ENCODE data around the gene UBAC2. TPM values are rescaled to one million over a fixed set of nuclear protein-coding genes. Genes with fewer than 3 reads are reported as not detected.

Gene UBAC2
- total RNA-seq, 4 donors from 2014 or later, result 54.4 to 65.9 (median 59.5) TPM

DNA sequence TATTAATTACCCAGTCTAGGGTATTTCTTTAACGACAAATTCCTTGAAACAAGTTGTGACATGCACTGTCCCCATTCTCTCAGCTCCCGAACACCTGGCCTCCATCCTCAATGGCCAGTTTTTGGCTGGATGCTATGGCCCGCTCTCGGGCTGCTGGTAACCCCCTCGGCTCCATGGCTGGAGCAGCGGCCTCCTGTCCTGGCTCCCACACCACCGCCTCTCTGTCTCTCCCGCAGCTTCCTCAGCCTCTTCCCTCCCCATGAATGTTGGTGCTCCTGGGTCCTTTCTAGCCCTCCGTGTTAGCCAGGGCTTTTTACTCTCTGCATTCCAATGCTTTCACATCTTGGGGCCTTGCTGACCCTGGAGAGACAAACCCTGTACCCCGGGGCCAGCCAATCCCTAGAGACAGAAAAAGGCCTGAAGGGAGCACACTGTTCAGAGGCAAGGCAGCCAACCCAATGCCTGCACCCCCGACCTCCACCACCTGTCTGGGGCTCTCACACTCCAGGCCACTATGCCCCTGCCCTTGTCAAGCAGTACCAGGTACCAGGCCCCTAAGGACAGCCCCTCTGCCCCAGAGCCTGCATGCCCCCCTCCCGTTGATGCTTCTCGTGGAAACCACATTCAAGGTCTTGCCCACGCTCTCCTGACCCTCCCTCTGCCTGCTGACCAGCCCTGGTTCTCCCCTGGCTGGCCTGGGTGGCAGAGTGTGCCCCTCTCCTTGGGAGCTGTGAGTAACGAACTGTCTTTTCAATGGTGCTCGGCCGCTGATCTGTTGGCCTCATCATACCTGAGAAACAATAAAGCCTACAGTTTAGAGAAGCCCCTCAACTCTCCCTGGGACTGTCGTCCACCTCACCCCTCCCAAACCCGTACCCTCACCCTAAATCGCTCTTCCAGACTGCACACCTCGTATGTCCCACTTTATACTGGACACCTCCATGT lies 193.4 kb downstream of the UBAC2 start:
- no peak for DNase-seq
- TF ChIP-seq, protein P1, sequence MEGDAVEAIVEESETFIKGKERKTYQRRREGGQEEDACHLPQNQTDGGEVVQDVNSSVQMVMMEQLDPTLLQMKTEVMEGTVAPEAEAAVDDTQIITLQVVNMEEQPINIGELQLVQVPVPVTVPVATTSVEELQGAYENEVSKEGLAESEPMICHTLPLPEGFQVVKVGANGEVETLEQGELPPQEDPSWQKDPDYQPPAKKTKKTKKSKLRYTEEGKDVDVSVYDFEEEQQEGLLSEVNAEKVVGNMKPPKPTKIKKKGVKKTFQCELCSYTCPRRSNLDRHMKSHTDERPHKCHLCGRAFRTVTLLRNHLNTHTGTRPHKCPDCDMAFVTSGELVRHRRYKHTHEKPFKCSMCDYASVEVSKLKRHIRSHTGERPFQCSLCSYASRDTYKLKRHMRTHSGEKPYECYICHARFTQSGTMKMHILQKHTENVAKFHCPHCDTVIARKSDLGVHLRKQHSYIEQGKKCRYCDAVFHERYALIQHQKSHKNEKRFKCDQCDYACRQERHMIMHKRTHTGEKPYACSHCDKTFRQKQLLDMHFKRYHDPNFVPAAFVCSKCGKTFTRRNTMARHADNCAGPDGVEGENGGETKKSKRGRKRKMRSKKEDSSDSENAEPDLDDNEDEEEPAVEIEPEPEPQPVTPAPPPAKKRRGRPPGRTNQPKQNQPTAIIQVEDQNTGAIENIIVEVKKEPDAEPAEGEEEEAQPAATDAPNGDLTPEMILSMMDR (IDR thresholded peaks at IDR 0.05), result no peak

DNA sequence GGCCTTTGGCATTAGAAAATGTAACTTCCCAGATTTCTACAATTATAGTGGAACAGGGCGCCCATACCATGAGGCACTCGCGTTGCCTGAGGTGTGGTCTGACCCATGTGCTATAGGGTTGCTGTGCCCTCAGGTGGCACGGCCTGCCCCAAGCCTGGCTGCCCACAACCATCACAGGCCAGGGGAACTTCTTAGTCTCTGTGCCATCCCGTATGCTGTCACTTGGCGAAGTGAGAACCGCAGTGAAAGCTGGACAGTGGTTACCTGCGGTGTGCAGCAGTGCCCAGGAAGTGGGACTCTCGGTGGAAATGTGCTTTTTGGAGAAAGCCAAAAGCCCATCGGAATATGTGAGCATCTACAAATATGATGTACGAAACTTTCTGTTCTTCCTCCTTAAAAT lies 194.8 kb downstream of the UBAC2 start:
- H3K36me3 ChIP-seq, result no peaks in the 10 kb centered on the region
- no peak overlapping the region for H3K27ac ChIP-seq
- TF ChIP-seq, protein P1 (IDR thresholded peaks at IDR 0.05), result no peak
- TF ChIP-seq POLR2A (IDR thresholded peaks at IDR 0.05), result no peak
- intact Hi-C loops (cut with DNase I; ENCODE audit: low total_unique reads), result no loop called here
- no peak for DNase-seq
- H3K4me3 ChIP-seq, result no peak overlapping the region
- H3K9me3 ChIP-seq, result no peaks in the 10 kb centered on the region
- no peaks in the 10 kb centered on the region for H3K27me3 ChIP-seq
- no peaks in the 10 kb centered on the region for H3K4me1 ChIP-seq

More for the DNA sequence above, 193.4 kb downstream of the UBAC2 start:
- no peaks in the 10 kb centered on the region for H3K36me3 ChIP-seq
- no peaks in the 10 kb centered on the region for H3K9me3 ChIP-seq
- no peak overlapping the region for H3K27ac ChIP-seq
- no peaks in the 10 kb centered on the region for H3K27me3 ChIP-seq
- no peak overlapping the region for H3K4me3 ChIP-seq
- no peaks in the 10 kb centered on the region for H3K4me1 ChIP-seq
- intact Hi-C loops (cut with DNase I; ENCODE audit: low total_unique reads), result no loop called here

DNA sequence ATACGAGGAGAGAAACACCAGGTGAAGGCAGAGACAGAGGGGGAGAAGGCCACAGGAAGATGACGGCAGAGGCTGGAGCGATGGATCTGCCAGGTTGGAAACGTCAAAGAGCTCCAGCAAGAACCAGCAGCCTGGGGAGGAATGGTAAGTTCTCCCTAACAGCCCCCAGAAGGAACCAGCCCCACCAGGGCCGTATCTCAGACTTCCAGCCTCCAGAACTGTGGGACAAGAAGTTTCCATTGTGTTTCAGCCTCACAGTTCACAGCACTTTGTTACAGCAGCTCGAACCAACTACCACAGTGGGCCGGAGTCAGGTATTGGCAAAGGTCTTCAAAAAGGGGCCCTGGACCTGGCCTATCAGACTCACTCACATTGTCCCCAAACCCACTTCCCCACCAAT lies 195.8 kb downstream of the UBAC2 start:
- Histone ChIP-seq H3K4me3 (no peak overlapping the region), H3K36me3 (no peaks in the 10 kb centered on the region), H3K9me3 (no peaks in the 10 kb centered on the region), H3K27ac (no peak overlapping the region), H3K4me1 (no peaks in the 10 kb centered on the region), H3K27me3 (no peaks in the 10 kb centered on the region)
- intact Hi-C loops (cut with DNase I; ENCODE audit: low total_unique reads), result no loop called here
- DNase-seq, result no peak
- no peak for TF ChIP-seq POLR2A (IDR thresholded peaks at IDR 0.05)
- TF ChIP-seq, protein P1 (IDR thresholded peaks at IDR 0.05), result no peak

DNA sequence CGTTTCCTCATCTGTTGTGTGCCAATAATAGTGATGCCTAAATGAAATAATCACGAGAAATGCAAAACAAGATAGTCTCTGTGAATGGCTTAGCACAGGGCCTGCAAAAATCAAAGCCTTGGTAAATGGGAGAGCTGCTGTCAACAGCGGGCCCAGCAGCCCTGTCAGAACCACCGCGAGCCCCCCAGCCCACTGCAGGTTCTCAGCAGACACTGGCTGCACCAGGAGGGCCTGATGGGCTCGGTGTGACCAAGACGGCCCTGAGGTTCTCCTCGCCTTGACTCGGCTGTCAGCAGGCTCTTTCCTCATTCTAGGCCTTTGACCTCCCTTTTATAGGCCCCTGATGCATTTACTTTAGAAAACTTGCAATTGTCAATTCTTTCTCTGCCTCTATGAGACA lies 197.4 kb downstream of the UBAC2 start:
- intact Hi-C loops (cut with DNase I; ENCODE audit: low total_unique reads), result no loop called here
- Histone ChIP-seq H3K4me1 (no peaks in the 10 kb centered on the region), H3K9me3 (no peaks in the 10 kb centered on the region), H3K27ac (no peak overlapping the region), H3K4me3 (no peak overlapping the region), H3K27me3 (no peaks in the 10 kb centered on the region), H3K36me3 (no peaks in the 10 kb centered on the region)
- no peak for TF ChIP-seq POLR2A (IDR thresholded peaks at IDR 0.05)
- TF ChIP-seq, protein P1 (IDR thresholded peaks at IDR 0.05), result no peak
- no peak for DNase-seq

DNA sequence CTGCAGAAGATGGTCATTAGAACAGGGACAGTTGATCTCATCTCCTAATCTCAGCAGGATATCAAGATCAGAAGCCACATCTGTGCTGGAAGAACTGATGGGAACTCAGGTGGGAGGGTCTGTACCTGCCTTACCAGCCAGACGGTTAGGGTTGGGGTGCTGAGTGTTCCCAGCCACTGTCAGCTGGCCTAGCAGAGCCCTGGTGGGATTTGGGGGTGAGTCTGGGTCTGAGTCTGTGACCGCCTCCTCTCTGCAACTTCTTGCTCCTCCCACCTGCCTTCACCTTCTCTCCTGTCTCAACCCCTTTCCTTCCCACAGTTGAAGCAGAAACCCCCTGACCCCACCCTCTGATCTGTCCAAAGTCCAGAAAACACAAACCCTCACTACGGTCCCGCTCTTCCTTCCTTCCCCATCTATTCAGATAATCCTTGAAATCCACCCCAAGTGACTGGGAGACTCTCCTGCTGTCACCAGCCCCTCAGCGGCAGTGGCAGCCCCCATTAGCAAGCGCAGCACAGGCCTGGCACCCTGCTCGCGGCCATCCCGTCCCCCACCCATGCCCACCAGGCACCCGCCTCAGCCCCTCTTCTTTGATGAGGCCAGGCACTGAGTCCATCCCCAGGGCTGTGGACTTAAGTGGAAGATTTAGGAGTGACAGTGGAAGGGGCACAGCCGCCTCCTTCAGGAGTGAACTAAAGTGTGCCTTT lies 198.4 kb downstream of the UBAC2 start:
- H3K9me3 ChIP-seq, result no peaks in the 10 kb centered on the region
- no peak overlapping the region for H3K27ac ChIP-seq
- no peak for DNase-seq
- H3K4me1 ChIP-seq, result no peaks in the 10 kb centered on the region
- no peaks in the 10 kb centered on the region for H3K36me3 ChIP-seq
- no peak overlapping the region for H3K4me3 ChIP-seq
- H3K27me3 ChIP-seq, result no peaks in the 10 kb centered on the region
- intact Hi-C loops (cut with DNase I; ENCODE audit: low total_unique reads), result no loop called here
- TF ChIP-seq POLR2A (IDR thresholded peaks at IDR 0.05), result no peak
- TF ChIP-seq, protein P1 (IDR thresholded peaks at IDR 0.05), result no peak

Data from uterus (tissue), 4 donors.